Measurements from ENCODE around the gene NOXO1. TPM values are rescaled to one million over a fixed set of nuclear protein-coding genes. Genes with fewer than 3 reads are reported as not detected.

Gene NOXO1
- polyA plus RNA-seq, 1 donor from 2014 or later: 8.5 TPM

DNA sequence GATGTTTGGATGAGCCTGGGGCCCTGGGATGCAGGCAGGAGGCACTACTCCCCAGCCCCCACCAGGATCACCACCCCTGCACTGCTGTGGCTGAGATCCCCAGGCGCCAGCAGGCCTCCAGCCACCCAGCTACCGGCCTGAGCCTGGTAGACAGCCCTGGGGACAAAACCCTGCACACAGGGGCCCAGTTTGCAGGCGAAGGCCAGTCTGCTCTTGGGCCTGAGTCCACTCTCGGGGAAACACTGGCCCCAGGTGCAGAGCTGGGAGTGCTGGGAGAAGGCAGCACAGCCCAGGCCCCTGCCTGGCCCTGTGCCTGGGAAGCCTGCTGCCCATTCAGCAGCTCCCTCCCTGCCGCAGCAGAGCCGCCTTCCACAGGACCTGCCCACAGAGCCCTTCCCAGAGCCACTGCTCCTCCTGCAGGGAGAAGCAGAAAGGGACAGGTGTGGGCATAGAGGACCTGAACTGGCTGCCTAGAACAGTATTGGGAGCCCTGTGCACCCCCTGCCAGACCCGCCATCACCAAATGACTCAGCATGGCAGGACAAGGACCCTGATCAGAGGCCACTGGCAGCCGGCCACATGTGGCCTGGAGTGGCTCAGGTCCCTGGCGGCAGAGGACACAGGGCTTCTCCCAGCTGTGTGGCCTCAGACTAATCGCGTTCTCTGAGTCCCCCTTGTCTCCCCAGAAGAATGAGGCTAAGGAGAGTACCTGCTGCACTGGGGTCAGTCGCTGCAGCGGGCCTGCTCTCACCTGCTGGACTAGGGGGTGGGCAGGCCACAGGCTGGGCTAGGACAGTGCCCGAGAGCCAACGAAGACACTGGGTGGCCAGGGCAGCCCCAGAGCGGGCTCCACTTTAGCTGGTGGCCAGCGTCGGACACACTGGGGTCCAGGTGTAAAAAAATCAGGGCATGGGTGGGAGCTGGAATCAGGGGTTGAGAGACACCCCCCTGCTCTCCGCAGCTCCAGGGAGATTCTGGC, 48.9 kb downstream of the NOXO1 start:
- Histone ChIP-seq H2AFZ (ENCODE audit: low read depth, low read length) (no peak overlapping the region), H3F3A (ENCODE audit: insufficient read depth, low read length, poor library complexity, severe bottlenecking) (no peaks in the 10 kb centered on the region), H3K36me3 (ENCODE audit: insufficient read depth, low read length) (no peaks in the 10 kb centered on the region), H4K20me1 (ENCODE audit: insufficient read depth) (no peaks in the 10 kb centered on the region), H3K27ac (ENCODE audit: low read length) (no peak overlapping the region), H3K9ac (ENCODE audit: low read length) (no peak overlapping the region), H3K27me3 (ENCODE audit: insufficient read depth, low read depth, low read length) (no peaks in the 10 kb centered on the region), H3K4me2 (ENCODE audit: low read length) (no peak overlapping the region), H3K9me3 (ENCODE audit: low read length) (no peaks in the 10 kb centered on the region), H3K79me2 (replicated peaks; ENCODE audit: insufficient read depth, low read length) (no peaks in the 10 kb centered on the region), H3K4me3 (ENCODE audit: low read length) (no peak overlapping the region), H3K9me2 (ENCODE audit: insufficient read depth, low read length) (no peaks in the 10 kb centered on the region)
- TF ChIP-seq MXI1 (conservative IDR thresholded peaks at IDR 0.05; ENCODE audit: poor library complexity, severe bottlenecking): no peak
- TF ChIP-seq, protein P1, sequence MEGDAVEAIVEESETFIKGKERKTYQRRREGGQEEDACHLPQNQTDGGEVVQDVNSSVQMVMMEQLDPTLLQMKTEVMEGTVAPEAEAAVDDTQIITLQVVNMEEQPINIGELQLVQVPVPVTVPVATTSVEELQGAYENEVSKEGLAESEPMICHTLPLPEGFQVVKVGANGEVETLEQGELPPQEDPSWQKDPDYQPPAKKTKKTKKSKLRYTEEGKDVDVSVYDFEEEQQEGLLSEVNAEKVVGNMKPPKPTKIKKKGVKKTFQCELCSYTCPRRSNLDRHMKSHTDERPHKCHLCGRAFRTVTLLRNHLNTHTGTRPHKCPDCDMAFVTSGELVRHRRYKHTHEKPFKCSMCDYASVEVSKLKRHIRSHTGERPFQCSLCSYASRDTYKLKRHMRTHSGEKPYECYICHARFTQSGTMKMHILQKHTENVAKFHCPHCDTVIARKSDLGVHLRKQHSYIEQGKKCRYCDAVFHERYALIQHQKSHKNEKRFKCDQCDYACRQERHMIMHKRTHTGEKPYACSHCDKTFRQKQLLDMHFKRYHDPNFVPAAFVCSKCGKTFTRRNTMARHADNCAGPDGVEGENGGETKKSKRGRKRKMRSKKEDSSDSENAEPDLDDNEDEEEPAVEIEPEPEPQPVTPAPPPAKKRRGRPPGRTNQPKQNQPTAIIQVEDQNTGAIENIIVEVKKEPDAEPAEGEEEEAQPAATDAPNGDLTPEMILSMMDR (IDR thresholded peaks at IDR 0.05; ENCODE audit: poor library complexity, severe bottlenecking): no peak
- TF ChIP-seq RAD21 (conservative IDR thresholded peaks at IDR 0.05): no peak
- TF ChIP-seq, protein P2, sequence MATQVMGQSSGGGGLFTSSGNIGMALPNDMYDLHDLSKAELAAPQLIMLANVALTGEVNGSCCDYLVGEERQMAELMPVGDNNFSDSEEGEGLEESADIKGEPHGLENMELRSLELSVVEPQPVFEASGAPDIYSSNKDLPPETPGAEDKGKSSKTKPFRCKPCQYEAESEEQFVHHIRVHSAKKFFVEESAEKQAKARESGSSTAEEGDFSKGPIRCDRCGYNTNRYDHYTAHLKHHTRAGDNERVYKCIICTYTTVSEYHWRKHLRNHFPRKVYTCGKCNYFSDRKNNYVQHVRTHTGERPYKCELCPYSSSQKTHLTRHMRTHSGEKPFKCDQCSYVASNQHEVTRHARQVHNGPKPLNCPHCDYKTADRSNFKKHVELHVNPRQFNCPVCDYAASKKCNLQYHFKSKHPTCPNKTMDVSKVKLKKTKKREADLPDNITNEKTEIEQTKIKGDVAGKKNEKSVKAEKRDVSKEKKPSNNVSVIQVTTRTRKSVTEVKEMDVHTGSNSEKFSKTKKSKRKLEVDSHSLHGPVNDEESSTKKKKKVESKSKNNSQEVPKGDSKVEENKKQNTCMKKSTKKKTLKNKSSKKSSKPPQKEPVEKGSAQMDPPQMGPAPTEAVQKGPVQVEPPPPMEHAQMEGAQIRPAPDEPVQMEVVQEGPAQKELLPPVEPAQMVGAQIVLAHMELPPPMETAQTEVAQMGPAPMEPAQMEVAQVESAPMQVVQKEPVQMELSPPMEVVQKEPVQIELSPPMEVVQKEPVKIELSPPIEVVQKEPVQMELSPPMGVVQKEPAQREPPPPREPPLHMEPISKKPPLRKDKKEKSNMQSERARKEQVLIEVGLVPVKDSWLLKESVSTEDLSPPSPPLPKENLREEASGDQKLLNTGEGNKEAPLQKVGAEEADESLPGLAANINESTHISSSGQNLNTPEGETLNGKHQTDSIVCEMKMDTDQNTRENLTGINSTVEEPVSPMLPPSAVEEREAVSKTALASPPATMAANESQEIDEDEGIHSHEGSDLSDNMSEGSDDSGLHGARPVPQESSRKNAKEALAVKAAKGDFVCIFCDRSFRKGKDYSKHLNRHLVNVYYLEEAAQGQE (IDR thresholded peaks at IDR 0.05; ENCODE audit: borderline replicate concordance): no peak
- no peak for TF ChIP-seq TAF1 (IDR thresholded peaks at IDR 0.05; ENCODE audit: low read depth)
- no peak for TF ChIP-seq EP300 (conservative IDR thresholded peaks at IDR 0.05; ENCODE audit: poor library complexity, severe bottlenecking)

DNA sequence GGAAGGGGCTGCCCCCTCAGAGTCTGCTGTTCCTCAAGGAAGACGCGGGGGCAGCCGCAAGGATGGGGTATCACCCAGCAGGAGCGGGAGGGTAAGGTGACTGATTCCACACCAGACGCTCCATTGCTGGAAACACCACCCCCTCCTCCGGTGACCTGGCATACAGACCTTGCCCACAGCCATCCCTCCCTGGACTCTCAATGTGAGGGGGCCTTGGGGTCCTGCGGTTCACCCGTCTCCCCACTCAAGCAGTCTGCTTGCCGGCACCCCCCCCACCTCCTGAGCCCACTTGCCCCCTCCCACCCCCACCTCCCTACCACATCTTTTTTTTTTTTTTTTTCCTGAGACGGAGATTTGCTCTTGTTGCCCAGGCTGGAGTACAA, 50.9 kb downstream of the NOXO1 start:
- Histone ChIP-seq H2AFZ (ENCODE audit: low read depth, low read length) (no peak overlapping the region), H3K4me2 (ENCODE audit: low read length) (no peak overlapping the region), H3K27ac (ENCODE audit: low read length) (no peak overlapping the region), H3K36me3 (ENCODE audit: insufficient read depth, low read length) (no peaks in the 10 kb centered on the region), H3K9me2 (ENCODE audit: insufficient read depth, low read length) (no peaks in the 10 kb centered on the region), H3K9me3 (ENCODE audit: low read length) (no peaks in the 10 kb centered on the region), H3K9ac (ENCODE audit: low read length) (no peak overlapping the region), H3K27me3 (ENCODE audit: insufficient read depth, low read depth, low read length) (no peaks in the 10 kb centered on the region), H3F3A (ENCODE audit: insufficient read depth, low read length, poor library complexity, severe bottlenecking) (no peaks in the 10 kb centered on the region), H3K79me2 (replicated peaks; ENCODE audit: insufficient read depth, low read length) (no peaks in the 10 kb centered on the region), H4K20me1 (ENCODE audit: insufficient read depth) (no peaks in the 10 kb centered on the region), H3K4me3 (ENCODE audit: low read length) (no peak overlapping the region)
- TF ChIP-seq, protein P2 (IDR thresholded peaks at IDR 0.05; ENCODE audit: borderline replicate concordance): no peak
- TF ChIP-seq MXI1 (conservative IDR thresholded peaks at IDR 0.05; ENCODE audit: poor library complexity, severe bottlenecking): no peak
- TF ChIP-seq POLR2AphosphoS5 (IDR thresholded peaks at IDR 0.05): no peak
- no peak for TF ChIP-seq RAD21 (conservative IDR thresholded peaks at IDR 0.05)
- no peak for TF ChIP-seq TAF1 (IDR thresholded peaks at IDR 0.05; ENCODE audit: low read depth)
- no peak for TF ChIP-seq EZH2 (IDR thresholded peaks at IDR 0.05; ENCODE audit: borderline replicate concordance, insufficient read depth, low read length, poor library complexity, severe bottlenecking)
- TF ChIP-seq, protein P1 (IDR thresholded peaks at IDR 0.05; ENCODE audit: poor library complexity, severe bottlenecking): no peak
- TF ChIP-seq SMC3 (conservative IDR thresholded peaks at IDR 0.05; ENCODE audit: poor library complexity): no peak
- no peak for TF ChIP-seq EP300 (conservative IDR thresholded peaks at IDR 0.05; ENCODE audit: poor library complexity, severe bottlenecking)

Data from neural cell (in vitro differentiated cells).